ENCODE results near the gene TLNRD1.

Gene TLNRD1

GRCh38 chr15:81040757-81041156 lies 40.0 kb downstream of the TLNRD1 start:
- Histone ChIP-seq H3K9ac (ENCODE audit: low read length) (no peak overlapping the region), H3K9me2 (replicated peaks; ENCODE audit: insufficient read depth, low read length) (no peaks in the 10 kb centered on the region), H4K20me1 (ENCODE audit: low read depth, low read length) (no peaks in the 10 kb centered on the region), H3K27me3 (ENCODE audit: low read length) (no peaks in the 10 kb centered on the region), H3F3A (ENCODE audit: insufficient read depth) (no peaks in the 10 kb centered on the region), H3K4me3 (ENCODE audit: insufficient read depth, low read length, poor library complexity, severe bottlenecking) (no peak overlapping the region), H3K36me3 (ENCODE audit: low read length) (no peaks in the 10 kb centered on the region), H2AFZ (ENCODE audit: low read depth, low read length, severe bottlenecking) (no peak overlapping the region), H3K27ac (ENCODE audit: low read depth, low read length) (no peak overlapping the region), H3K9me3 (ENCODE audit: insufficient read depth, low read length) (no peaks in the 10 kb centered on the region), H3K4me2 (ENCODE audit: low read depth, low read length, poor library complexity, severe bottlenecking) (no peak overlapping the region), H3K79me2 (ENCODE audit: insufficient read depth, low read length) (no peaks in the 10 kb centered on the region)
- TF ChIP-seq CTCF (IDR thresholded peaks at IDR 0.05; ENCODE audit: insufficient read depth, low read length, poor library complexity, severe bottlenecking), result no peak
- no peak for TF ChIP-seq EZH2phosphoT487 (conservative IDR thresholded peaks at IDR 0.05; ENCODE audit: low read length)

GRCh38 chr15:81043281-81043934 lies 42.7 kb downstream of the TLNRD1 start:
- Histone ChIP-seq H3K4me2 (ENCODE audit: low read depth, low read length, poor library complexity, severe bottlenecking) (no peak overlapping the region), H3K9ac (ENCODE audit: low read length) (no peak overlapping the region), H3K79me2 (ENCODE audit: insufficient read depth, low read length) (no peaks in the 10 kb centered on the region), H4K20me1 (ENCODE audit: low read depth, low read length) (no peaks in the 10 kb centered on the region), H3K9me3 (ENCODE audit: insufficient read depth, low read length) (no peaks in the 10 kb centered on the region), H3K9me2 (replicated peaks; ENCODE audit: insufficient read depth, low read length) (no peaks in the 10 kb centered on the region), H3K27me3 (ENCODE audit: low read length) (no peaks in the 10 kb centered on the region), H2AFZ (ENCODE audit: low read depth, low read length, severe bottlenecking) (no peak overlapping the region), H3K36me3 (ENCODE audit: low read length) (no peaks in the 10 kb centered on the region), H3K27ac (ENCODE audit: low read depth, low read length) (no peak overlapping the region), H3K4me3 (ENCODE audit: insufficient read depth, low read length, poor library complexity, severe bottlenecking) (no peak overlapping the region), H3F3A (ENCODE audit: insufficient read depth) (no peaks in the 10 kb centered on the region)
- TF ChIP-seq CTCF (IDR thresholded peaks at IDR 0.05; ENCODE audit: insufficient read depth, low read length, poor library complexity, severe bottlenecking), result no peak
- no peak for TF ChIP-seq EZH2phosphoT487 (conservative IDR thresholded peaks at IDR 0.05; ENCODE audit: low read length)

GRCh38 chr15:81043935-81044575 lies 43.3 kb downstream of the TLNRD1 start:
- no peak for TF ChIP-seq CTCF (IDR thresholded peaks at IDR 0.05; ENCODE audit: insufficient read depth, low read length, poor library complexity, severe bottlenecking)
- TF ChIP-seq EZH2phosphoT487 (conservative IDR thresholded peaks at IDR 0.05; ENCODE audit: low read length), result no peak
- H2AFZ ChIP-seq (ENCODE audit: low read depth, low read length, severe bottlenecking), result no peak overlapping the region
- H4K20me1 ChIP-seq (ENCODE audit: low read depth, low read length), result no peaks in the 10 kb centered on the region

More at GRCh38 chr15:81043935-81044575, 43.3 kb downstream of the TLNRD1 start:
- H3K27me3 ChIP-seq (ENCODE audit: low read length), result no peaks in the 10 kb centered on the region
- H3K9me3 ChIP-seq (ENCODE audit: insufficient read depth, low read length), result no peaks in the 10 kb centered on the region
- H3K79me2 ChIP-seq (ENCODE audit: insufficient read depth, low read length), result no peaks in the 10 kb centered on the region
- H3K9me2 ChIP-seq (replicated peaks; ENCODE audit: insufficient read depth, low read length), result no peaks in the 10 kb centered on the region
- no peaks in the 10 kb centered on the region for H3F3A ChIP-seq (ENCODE audit: insufficient read depth)
- H3K9ac ChIP-seq (ENCODE audit: low read length), result no peak overlapping the region
- H3K4me2 ChIP-seq (ENCODE audit: low read depth, low read length, poor library complexity, severe bottlenecking), result no peak overlapping the region
- no peaks in the 10 kb centered on the region for H3K36me3 ChIP-seq (ENCODE audit: low read length)
- H3K27ac ChIP-seq (ENCODE audit: low read depth, low read length), result no peak overlapping the region
- H3K4me3 ChIP-seq (ENCODE audit: insufficient read depth, low read length, poor library complexity, severe bottlenecking), result no peak overlapping the region
